Measurements from ENCODE around the gene COG3. TPM values are rescaled to one million over a fixed set of nuclear protein-coding genes. Genes with fewer than 3 reads are reported as not detected.
A peak's percentile ranks its signal among the peaks of the same experiment; 100 is the strongest.

The COG3 gene
- total RNA-seq, 4 donors from 2014 or later: 10.4 to 20.3 (median 17.8) TPM

DNA sequence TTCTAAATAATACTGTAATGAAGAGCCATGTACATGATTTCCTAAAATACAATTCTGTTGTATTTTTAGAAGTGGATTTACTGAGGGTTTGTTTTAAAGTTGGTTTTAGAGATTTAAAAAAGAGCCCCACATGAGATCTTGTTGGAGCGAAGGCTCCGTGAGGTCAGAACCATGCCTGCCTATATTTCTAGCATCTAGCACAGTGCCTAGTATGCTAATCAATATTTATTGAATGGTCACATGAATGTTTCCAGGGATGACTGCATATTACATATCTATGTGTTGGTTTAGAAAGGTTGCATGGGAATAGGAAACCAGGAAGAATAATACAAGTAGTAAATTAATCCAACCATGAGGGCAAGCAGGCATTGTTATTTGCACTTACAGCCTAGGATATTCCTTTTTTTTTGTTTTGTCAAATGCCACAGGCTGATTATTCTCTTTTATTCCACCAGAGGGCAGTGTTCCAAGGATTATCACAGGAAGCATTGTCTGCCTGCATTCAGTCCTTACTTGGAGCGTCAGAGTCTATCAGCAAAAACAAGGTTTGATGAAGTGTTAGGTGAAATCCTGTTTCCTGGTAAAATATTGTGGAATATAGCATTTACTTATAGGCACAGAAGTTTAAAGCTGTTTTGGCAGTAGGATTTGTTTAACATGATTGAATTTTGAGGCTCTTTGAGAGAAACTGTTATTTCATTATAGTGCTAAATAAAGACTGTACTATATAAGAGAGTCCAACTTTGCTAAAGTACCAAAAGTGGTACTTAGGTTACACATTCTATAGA lies 46.8 kb downstream of the COG3 start:
- no peak overlapping the region for H3K27ac ChIP-seq
- peaks cover 0 to 53% of the 10 kb centered on the region in 2 donors for H3K36me3 ChIP-seq
- intact Hi-C loops (cut with DNase I; ENCODE audit: low total_unique reads): loop anchor here (5.0 kb wide), 1 partner anchor 651 kb away; no protein-coding TSS in a partner anchor
- DNase-seq (no peak), ATAC-seq (peak; percentile 70 to 76)
- in situ Hi-C loops (cut with MboI; ENCODE audit: low sequenced_read_pairs in 4 of 4): loop anchor here in 2 of 4 donors (25.0 kb wide), 3 partner anchors 474 to 651 kb away; no protein-coding TSS in a partner anchor
- H3K9me3 ChIP-seq: no peaks in the 10 kb centered on the region
- H3K4me1 ChIP-seq: no peaks in the 10 kb centered on the region
- H3K27me3 ChIP-seq: no peaks in the 10 kb centered on the region
- TF ChIP-seq, protein P1, sequence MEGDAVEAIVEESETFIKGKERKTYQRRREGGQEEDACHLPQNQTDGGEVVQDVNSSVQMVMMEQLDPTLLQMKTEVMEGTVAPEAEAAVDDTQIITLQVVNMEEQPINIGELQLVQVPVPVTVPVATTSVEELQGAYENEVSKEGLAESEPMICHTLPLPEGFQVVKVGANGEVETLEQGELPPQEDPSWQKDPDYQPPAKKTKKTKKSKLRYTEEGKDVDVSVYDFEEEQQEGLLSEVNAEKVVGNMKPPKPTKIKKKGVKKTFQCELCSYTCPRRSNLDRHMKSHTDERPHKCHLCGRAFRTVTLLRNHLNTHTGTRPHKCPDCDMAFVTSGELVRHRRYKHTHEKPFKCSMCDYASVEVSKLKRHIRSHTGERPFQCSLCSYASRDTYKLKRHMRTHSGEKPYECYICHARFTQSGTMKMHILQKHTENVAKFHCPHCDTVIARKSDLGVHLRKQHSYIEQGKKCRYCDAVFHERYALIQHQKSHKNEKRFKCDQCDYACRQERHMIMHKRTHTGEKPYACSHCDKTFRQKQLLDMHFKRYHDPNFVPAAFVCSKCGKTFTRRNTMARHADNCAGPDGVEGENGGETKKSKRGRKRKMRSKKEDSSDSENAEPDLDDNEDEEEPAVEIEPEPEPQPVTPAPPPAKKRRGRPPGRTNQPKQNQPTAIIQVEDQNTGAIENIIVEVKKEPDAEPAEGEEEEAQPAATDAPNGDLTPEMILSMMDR (IDR thresholded peaks at IDR 0.05 in 4 of 5, conservative IDR thresholded peaks at IDR 0.05 in 1 of 5): peak; percentile 67 to 85 (median 78)
- TF ChIP-seq POLR2A (IDR thresholded peaks at IDR 0.05): no peak
- H3K4me3 ChIP-seq: no peak overlapping the region

DNA sequence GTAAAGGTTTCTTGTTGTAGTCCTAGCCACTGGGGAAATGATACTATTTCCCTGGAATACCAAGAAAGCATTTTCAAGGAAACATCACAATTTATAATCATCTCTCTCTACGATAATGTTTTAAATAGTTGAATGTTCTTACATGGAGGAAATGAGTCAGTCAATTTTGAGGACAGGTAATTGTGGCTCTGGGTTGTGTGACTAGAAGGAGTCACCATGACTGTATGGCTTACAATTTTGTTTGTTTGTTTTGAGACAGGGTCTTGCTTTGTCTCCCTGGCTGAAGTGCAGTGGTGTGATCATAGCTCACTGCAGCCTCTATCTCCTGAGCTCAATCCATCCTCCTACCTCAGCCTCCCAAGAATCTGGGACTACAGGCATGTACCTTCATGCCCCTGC lies 47.4 kb downstream of the COG3 start:
- no peaks in the 10 kb centered on the region for H3K9me3 ChIP-seq
- H3K36me3 ChIP-seq: peaks cover 0 to 55% of the 10 kb centered on the region in 2 donors
- intact Hi-C loops (cut with DNase I; ENCODE audit: low total_unique reads) (loop anchor here (5.0 kb wide), 1 partner anchor 650 kb away; no protein-coding TSS in a partner anchor), in situ Hi-C loops (cut with MboI; ENCODE audit: low sequenced_read_pairs in 4 of 4) (loop anchor here in 2 of 4 donors (25.0 kb wide), 3 partner anchors 475 to 650 kb away; no protein-coding TSS in a partner anchor)
- no peaks in the 10 kb centered on the region for H3K27me3 ChIP-seq
- H3K4me3 ChIP-seq: no peak overlapping the region
- DNase-seq (no peak), ATAC-seq (no peak)
- no peak overlapping the region for H3K27ac ChIP-seq
- H3K4me1 ChIP-seq: no peaks in the 10 kb centered on the region
- TF ChIP-seq, protein P1 (IDR thresholded peaks at IDR 0.05 in 4 of 5, conservative IDR thresholded peaks at IDR 0.05 in 1 of 5): no peak
- no peak for TF ChIP-seq POLR2A (IDR thresholded peaks at IDR 0.05)

DNA sequence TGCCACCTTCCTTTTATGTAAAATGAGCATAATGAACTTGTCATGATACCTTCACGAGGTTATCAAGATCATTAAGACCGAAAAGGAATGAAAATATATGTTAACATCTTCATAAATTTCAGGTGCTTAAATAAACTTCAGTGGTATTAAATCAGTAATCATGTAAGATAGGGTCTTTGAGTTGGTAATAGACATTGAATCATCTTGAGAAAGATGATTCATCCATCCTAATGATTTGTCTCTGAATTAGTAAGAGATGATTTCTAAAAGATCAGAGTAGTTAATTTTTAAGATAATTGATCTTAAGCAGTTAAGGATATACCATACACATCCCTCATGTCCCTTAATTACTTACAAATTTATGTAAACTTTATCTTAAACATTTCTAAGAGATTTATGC lies 52.0 kb downstream of the COG3 start:
- Histone ChIP-seq H3K27me3 (no peaks in the 10 kb centered on the region), H3K36me3 (peaks cover 0 to 71% of the 10 kb centered on the region in 2 donors), H3K9me3 (no peaks in the 10 kb centered on the region), H3K27ac (no peak overlapping the region), H3K4me3 (no peak overlapping the region), H3K4me1 (no peaks in the 10 kb centered on the region)
- ATAC-seq (no peak), DNase-seq (no peak)
- no peak for TF ChIP-seq POLR2A (IDR thresholded peaks at IDR 0.05)
- TF ChIP-seq, protein P1 (IDR thresholded peaks at IDR 0.05 in 4 of 5, conservative IDR thresholded peaks at IDR 0.05 in 1 of 5): no peak
- in situ Hi-C loops (cut with MboI; ENCODE audit: low sequenced_read_pairs in 4 of 4): loop anchor here in 2 of 4 donors (25.0 kb wide), 3 partner anchors 479 to 646 kb away; no protein-coding TSS in a partner anchor
- intact Hi-C loops (cut with DNase I; ENCODE audit: low total_unique reads): no loop called here

DNA sequence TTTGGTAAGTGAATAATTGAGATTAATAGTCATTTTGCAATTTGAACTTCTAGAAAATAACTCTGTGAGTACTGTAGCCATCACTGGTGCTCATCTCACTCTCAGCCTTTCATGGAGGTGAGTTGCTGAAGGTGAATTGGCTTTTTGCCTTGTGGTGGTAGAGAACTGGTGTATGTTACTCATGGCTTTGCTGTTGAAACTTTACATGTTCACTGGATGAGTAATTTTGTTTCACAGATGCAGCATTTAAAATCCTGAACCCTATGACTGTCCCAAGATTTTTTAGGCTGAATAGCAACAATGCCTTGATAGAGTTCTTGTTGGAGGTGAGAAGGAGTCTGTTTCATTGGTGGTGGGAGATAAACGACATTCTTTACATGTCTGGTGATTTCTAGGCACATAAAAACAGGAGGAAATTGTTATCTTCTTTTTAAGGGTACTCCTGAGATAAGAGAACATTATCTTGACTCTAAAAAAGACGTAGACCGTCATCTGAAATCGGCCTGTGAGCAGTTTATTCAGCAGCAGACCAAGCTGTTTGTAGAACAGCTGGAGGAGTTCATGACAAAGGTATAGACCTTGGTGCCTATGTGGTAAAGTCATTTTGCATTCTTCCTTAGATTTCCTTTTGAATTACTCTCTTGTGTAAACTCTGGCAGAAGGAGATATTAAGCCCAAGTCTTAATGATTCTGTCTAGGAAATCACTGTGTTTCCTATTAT lies 53.9 kb downstream of the COG3 start:
- in situ Hi-C loops (cut with MboI; ENCODE audit: low sequenced_read_pairs in 4 of 4) (loop anchor here in 2 of 4 donors (25.0 kb wide), 3 partner anchors 481 to 644 kb away; no protein-coding TSS in a partner anchor), intact Hi-C loops (cut with DNase I; ENCODE audit: low total_unique reads) (no loop called here)
- TF ChIP-seq POLR2A (IDR thresholded peaks at IDR 0.05): no peak
- TF ChIP-seq, protein P1 (IDR thresholded peaks at IDR 0.05 in 4 of 5, conservative IDR thresholded peaks at IDR 0.05 in 1 of 5): no peak
- ATAC-seq (no peak), DNase-seq (no peak)
- Histone ChIP-seq H3K9me3 (no peaks in the 10 kb centered on the region), H3K27ac (no peak overlapping the region), H3K36me3 (peaks cover 0 to 60% of the 10 kb centered on the region in 2 donors), H3K4me3 (no peak overlapping the region), H3K27me3 (no peaks in the 10 kb centered on the region), H3K4me1 (no peaks in the 10 kb centered on the region)

Data from gastrocnemius medialis (tissue), 4 donors.